ENCODE data around the gene MTG1.

MTG1 gene, protein sequence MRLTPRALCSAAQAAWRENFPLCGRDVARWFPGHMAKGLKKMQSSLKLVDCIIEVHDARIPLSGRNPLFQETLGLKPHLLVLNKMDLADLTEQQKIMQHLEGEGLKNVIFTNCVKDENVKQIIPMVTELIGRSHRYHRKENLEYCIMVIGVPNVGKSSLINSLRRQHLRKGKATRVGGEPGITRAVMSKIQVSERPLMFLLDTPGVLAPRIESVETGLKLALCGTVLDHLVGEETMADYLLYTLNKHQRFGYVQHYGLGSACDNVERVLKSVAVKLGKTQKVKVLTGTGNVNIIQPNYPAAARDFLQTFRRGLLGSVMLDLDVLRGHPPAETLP

DNA sequence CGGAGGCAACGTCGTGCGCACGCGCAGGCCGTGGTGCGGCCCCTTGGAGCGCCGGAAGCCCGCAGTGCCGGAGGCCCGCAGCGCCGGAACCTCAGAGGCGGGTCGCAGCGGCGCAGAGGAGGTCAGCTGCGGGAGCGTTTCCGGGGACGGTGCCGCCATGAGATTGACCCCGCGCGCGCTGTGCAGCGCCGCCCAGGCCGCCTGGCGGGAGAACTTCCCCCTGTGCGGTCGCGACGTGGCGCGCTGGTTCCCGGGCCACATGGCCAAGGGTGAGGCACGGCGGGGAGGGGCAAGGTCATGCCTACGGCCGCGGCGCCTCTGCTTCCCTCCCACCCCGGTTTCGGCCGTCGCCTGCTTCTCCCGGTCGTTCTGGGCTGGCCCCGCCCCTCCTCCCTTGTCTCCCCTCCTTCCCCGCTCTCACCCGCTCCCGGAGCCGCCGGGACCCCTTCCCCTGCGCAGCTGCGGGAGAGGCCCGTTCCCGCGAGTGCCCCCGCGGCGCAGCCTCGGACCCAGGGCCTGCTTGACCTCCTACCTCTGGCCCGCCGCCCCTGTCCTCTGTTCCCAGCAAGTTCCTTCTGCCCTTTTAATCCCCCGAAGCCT, at the start of gene MTG1:
Gene MTG1 (plus strand): TSS at position 94 of the 600 bp plus-strand sequence. CDS start 64 bp downstream, at position 158.
- FAIRE-seq, result no peak

DNA sequence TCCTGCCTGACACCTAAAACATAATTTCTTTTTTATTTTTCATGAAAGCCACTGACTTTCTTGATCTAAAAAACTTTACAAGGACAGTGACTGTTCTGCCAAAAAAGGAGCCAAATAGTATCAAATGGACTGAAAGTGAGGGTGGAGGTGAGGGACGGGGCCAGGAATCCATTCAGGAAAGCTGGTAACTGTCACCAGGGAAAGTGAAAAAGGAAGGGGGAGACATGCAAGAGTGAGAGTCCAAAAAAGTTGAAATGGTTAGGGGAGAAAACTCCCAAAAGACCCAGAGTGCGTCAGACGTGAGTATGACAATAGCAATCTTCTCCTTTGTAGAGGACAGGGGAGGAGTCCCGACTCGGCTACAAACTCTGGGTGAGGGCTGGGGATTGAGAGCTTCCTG, 49.7 kb upstream of the MTG1 start:
- FAIRE-seq, result no peak
- DNase-seq (ENCODE audit: low spot score), result no peak

More for the DNA sequence above, at the start of gene MTG1:
- DNase-seq (ENCODE audit: low spot score), result peak; percentile 84

DNA sequence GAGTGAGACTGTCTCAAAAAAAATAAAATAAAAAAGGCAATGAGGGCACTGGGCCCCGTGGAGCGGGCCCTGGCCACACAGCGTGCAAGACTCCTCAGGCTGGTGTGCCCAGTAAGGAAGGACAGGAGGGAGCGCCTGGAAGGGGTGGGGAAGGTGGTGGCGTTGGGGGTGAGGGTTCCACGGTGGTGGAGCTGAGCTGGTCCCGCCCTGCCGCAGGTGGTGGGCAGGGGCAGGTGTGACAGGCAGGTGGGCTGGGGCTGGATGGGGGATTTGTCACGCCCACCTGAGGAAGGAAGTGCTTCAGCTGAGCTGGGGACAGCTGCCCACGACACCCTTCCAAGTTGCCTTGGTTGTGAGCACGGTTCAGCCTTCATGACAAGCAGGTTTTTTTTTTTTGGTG, 47.5 kb upstream of the MTG1 start:
- FAIRE-seq (no peak), DNase-seq (ENCODE audit: low spot score) (no peak)

DNA sequence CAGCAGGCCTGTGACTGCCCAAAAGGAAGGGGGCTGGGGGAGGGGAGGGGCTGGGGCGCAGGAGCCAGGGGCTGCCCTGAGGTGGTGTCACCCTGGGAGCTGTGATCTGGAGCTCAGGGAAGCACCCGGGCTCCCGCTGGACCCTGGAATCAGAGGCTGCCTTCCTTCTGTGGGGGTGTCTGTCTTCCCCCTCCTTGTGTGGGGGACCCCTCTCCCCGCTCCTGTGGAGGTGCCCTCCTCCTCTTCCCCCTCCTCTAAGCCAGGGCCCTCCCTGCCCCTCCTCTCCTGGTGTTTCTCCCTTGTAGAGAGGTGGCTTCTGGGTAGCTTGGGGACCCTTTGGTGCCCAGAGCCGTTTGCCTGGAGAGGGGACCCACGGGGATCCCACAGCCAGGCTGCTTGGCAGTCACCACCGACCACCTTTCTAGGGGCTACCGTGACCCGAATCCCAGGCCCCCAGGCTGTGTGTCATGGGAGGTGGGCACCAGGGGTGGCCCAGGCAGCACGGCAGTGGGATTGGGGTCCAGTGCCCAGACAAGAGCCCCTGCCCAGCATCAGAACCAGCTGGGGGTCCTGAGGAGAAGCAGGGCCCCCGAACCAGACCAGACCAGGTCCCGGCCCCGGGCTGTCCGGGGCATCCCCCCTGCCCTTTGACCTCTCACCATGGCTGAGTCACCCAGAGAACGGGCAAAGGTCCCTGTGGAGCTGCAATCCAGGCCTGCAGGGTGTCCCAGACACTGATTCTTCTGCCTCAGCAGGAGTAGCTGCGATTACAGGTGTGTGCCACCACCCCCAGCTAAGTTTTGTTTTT, 46.0 kb upstream of the MTG1 start:
- DNase-seq (ENCODE audit: low spot score) (no peak), FAIRE-seq (no peak)

DNA sequence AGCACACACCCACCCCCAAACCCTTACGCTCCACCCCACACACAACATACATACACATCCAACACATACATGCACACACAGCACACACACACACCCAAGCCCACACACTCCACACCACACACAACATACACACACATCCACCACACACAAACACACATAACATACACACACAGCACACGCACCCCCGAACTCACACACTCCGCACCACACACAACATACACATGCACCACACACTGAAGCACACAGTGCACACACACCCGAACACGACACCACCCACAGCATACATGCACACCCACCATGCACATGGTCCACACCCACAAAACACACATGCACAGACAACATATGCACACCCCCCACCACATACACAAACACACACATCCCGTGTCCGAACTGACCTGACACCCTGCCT, 44.8 kb upstream of the MTG1 start:
- FAIRE-seq (no peak), DNase-seq (ENCODE audit: low spot score) (no peak)

DNA sequence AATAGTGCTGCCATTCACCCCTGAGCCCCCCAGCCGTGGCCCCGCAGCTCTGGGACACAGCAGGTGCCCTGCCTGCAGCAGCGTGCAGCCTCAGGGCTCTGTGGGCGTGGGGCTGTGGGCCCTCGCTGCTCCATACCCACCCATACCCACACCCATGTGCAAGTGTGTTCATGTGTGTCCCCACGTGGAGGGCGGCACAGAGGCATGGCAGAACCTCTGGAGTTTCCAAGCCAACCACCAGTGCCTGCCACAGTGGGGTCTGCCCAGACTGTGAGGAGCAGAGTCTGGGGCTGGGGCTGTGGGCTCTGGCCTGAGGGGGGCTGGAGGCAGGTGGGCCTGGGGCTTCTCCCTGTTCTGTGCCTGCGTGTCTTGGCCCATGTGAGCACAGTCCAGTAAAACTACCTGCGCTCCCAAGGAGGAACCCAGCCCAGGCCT, 44.4 kb upstream of the MTG1 start:
- FAIRE-seq (no peak), DNase-seq (ENCODE audit: low spot score) (no peak)

DNA sequence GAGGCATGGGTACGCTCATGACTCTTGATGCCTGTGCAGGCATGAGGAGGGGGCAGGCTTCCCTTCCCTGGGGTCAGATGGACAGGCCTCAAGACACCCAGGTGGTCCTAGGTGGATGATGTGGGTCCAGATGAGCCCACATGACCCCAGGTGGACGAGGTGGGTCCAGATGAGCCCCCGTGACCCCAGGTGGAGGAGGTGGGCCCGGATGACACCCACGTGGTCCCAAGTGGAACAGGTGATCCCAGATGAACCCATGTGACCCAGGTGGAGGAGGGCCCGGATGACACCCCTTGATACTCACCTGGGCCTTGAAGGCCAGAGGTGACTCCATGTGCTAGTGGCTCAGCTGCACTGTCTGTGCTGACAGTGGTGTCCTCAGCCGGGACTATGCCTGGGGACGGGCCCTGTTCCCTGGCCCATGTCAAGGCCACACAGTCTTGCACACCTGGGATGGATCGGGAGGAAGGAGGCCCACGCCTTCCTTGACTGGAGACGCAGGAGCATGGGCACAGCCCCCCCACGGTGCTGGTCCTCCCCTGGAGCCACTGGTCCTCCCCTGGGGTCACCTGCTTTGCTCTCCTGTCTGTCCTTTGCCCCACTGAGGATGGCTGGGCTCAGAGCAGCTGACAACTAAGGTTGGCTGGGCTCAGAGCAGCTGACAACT, 43.5 kb upstream of the MTG1 start:
- no peak for DNase-seq (ENCODE audit: low spot score)
- no peak for FAIRE-seq

DNA sequence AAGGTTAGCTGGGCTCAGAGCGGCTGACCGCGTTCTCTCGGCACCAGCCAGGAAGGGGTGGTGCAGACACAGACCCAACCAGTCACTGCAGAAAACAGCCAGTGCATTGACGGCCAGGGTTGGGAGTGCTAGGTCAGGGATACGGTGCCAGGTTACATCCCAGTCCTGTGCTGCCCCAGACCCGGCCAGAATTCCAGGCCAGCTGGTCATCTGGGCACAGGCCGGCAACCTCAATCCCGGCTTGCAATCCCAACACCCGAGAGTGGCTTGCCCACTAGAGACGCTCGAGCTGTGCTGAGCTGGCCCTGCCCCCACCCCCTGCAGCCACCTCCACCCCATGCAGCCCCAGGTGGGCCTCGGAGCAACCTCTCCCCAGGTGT, 43.0 kb upstream of the MTG1 start:
- no peak for DNase-seq (ENCODE audit: low spot score)
- no peak for FAIRE-seq

DNA sequence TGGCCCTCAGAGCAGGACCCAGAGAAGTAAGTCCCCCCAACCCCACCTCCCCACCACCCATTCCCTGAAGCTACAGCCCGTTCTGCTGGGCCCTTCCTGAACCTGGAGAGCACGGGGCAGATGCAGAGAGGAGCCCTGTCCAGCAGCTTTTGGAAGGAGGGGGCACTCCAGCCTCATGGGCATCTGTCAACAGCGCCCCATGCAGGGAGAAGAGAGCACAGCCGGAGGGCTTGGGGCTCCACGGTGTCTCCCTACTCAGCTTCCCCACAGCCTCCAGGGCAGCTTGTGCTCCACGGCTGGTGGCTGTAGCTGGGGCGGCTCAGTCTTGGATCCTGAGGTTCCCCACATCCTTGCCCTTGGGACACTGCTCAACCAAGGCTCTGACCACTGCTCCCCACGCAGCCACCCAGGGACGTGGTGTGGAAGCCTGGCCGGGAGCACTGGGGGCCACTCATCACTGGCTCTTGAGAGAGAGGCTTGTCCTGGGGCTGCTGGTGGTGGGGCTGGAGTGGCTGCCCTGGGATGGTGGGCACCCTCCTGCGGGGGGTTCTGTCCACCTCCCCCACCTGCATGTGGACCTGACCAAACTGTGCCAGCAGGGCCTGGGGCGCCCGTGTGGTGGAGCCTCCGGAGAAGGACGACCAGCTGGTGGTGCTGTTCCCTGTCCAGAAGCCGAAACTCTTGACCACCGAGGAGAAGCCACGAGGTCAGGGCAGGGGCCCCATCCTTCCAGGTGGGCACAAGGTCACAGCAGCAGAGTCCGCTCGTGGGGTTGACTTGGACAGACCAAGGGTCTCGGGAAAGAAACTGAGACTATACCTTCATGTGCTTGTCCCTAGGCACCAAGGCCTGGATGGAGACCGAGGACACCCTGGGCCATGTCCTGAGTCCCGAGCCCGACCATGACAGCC, 42.3 kb upstream of the MTG1 start:
- FAIRE-seq (no peak), DNase-seq (ENCODE audit: low spot score) (no peak)

DNA sequence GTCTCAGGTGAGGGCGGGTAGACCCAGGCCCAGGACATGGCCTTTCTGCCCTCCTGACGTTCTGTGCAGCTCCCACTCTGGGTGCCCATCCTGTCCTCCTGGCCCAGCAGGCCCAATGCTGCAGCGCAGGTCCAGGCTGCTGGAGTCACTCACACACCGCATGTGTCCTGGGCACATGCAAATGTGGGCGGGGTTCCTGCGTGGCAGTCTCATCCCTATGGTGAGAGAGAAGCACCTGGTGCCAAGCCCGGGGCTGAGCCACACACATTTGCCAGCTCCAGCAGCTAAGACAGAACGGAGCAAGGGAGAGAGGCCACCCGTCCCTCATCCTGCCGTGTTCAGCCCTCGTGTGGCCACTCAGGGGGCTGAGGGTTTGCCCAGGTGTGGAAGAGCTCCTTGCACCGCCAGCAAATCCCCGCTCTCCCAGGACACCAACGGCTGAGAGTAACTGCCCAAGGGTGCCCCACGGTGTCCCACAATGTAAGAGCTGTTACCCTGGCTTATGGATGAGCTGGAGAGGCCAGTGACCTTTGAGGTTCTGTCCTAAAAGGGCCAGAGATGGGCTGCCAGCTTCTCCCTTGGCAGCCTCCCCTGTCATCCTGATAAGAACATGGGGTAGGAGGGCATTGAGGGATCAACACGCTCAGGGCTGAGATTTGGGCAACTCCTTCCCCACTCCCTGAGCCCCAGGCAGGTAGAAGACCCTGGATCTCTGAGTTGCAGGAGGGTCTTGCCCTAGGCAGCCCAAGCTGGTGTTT, 40.6 kb upstream of the MTG1 start:
- DNase-seq (ENCODE audit: low spot score), result no peak
- no peak for FAIRE-seq

DNA sequence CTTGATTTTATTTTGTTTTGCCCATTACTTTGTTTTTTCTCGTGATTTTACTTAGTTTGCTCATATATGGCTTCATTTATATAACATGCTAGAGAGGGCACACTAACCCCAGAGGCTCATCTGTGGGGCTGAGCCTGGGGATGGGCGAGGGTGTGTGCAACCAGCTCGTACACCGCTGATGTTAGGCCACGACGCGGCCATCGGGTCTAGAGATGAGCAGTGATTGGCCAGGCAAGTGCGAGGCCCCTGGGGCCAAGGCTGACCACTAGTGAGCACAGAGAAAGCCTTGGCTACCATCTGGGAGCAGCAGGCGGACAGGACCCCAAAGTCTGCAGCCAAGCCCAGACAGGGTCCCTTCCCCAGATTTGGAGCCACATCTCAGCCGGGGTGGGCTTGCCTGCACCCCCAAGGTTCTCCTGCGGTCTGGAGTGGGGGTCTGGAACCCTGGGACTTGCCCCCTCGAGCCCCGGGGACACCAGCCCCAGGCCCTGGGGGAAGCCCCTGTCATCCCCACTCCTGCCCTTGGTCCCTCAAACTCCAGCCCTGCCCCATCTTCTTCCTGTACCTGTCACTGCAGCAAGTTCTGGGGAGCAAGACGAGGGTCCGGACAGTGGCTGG, 39.9 kb upstream of the MTG1 start:
- FAIRE-seq (no peak), DNase-seq (ENCODE audit: low spot score) (no peak)

DNA sequence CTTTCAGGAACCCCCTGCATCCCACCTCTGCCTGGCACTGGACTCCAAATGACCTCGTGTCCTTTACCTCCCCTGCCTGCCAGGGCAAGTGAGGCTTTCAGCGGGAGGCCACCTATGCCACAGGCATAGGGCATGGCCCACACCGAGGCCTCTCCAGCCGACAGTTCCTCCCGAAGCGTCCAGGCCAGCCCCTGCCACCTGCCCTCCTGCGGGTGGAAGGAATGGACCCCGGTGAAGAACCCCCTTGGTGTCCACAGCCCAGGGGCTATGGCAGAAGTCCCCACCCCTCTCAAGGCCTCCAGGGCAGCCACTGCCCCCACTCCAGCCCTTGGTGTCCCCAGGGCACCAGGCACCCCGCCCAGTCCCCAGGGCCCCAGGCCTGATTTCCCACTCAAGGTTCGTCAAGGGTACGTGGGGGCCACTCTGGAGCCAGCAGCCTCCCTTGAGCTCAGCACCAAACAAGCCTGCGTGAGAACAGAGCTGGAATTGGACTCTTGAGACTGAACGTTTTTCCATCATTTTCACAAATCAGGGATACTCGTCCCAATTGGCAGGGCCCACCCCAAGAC, 39.2 kb upstream of the MTG1 start:
- DNase-seq (ENCODE audit: low spot score), result no peak
- no peak for FAIRE-seq

DNA sequence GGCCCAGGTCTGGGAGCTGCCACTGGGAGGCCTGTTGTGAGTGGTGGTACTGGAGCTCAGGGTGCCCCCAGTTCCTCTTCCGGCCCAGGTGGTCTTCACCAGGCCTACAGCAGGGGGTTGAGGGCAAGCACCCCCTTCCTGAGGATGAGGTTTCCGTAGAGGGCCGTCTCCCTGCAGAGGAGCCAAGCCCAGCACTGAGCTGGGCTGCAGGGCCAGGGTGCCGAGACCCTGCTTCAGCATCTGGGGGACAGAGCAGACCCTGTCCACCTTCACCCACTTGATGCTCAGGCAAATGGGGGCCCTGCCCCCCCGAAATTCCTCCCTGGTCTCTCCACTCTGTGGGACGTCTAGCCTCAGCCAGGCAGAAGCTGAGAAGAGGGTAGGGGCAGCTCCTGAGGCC, 38.7 kb upstream of the MTG1 start:
- FAIRE-seq (no peak), DNase-seq (ENCODE audit: low spot score) (no peak)

DNA sequence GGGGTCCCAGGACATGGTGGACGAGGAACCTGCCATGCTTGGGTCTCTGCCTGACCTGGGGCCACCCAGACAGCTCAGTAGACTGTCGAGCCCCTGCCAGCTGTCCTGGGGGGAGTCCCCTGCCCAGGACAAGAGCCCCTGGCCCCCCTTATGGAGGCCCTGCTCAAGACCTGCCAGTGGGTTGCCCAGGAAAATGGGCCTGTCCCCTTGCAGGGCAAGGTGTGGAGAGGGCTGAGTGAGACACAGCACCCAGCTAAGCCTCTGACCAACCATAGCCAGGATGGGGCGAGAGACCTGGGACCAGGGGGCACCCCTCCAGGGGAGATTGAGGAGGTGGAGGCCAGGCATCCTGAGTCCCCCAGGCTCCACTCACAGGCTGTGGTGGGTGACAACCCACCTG, 38.0 kb upstream of the MTG1 start:
- DNase-seq (ENCODE audit: low spot score) (no peak), FAIRE-seq (no peak)

DNA sequence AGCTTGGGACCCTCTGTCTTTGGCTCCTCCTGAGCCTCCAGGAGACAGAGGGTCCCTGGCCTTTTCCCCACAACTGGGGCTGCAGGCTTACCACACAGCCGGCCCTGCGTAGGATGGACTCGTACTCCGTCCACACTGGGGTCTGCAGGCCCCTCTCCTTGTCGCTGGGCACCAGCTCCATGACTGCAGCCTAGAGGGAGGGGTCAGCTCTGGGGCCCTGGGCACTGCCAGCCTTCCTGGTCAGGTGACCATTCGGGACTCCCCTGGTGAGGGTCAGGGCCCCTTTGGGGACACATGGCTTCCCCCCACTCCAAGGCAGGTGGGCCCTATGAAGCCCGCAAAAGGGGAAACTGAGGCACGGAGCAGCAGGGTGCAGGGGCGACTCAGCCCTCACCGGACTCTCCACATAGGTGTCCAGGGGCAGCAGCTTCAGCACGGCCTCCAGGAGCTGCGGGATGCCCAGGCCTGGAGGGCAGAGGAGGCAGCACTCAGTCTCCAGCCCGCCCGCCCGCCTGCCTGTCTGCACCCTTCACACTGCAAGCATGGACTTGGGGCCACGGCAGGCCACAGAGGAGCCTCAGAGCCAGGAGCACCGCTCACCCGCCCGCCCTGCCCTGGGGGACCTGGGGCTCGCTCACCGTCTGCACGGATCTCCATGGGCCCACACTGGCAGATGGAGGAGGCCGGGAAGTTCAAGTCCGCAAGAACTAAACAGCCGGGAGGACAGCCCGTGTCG, 37.2 kb upstream of the MTG1 start:
- DNase-seq (ENCODE audit: low spot score), result no peak
- no peak for FAIRE-seq

DNA sequence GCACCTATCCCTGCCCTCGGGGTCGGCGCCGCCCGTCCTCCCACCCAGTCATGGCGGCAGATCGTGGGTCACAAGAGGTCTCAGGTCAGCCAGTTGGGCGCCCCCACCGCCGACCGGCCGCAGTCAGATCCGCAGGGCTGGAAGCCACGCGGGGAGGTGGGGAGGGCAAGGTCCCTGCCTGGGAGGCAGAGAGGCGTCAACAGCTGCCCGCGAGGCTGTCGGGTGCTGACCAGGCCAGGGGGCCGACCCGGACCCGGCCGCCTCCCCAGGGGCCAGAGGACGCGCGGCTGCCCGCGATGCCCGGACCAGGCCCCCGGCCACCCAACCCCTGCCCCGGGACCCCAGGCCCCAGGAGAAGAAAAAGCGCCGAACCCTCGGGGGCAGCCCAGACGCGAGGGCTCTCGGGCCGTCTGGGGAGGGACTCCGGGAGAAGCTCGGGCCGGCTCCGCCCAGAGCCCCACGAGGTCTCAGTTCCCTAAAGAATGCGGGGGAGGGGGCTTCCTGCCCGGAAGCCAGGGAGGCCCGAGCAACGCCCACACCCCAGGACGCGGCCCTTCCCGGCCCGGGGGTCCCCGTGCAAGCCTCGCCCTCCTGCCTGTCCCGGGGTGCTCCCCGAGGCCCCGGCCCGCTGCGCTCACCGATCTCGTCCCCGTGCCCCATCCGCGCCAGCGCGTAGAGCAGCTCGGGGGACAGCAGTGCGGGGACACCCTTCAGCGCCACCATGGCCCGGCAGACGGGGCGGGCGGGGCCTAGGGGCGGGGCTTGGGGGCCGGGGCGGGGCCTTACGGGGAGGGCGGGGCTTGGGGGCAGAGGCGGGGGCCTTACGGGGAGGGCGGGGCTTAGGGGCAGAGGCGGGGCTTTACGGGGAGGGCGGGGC, 36.4 kb upstream of the MTG1 start, which contains the start of gene FUOM:
Gene FUOM (minus strand): TSS at position 735 of the 877 bp plus-strand sequence. CDS start 12 bp downstream, at position 723.
- no peak for FAIRE-seq
- no peak for DNase-seq (ENCODE audit: low spot score)

DNA sequence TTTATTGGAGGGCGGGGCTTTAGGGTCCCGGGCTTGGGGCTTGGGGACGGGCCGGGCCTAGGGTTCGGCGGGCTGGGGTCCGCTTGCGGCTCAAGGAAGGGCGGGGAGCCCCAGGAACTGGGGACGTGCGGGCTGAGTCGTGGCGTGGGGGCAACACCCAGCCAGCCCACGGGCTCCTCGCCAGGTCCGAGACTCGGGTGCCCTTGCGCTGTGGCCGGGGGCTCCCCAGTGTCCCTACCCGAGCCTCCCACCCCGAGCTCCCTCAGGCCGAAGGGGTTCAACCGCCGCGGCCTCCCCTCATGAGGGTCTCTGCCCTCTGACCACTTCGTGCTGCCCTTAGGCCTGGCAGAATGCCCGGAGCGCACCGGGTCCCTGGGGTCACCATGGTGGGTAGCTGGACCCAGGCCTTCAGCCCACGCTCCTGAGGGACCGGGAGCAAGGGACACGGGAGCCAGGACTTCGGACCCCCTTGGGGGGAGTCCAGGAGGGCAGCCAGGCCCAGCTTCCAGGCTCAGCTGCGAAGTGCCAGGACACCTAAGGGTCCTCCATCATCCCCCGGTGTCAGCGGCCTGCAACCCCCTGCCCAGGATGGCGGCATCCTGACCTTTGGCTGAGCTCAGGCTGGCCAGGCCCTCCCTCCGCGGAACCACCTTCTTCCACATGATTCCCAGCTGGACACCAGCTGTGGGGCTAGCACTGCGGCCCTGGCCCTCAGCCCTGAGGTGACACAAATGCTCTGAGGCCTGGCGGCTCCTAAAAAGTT, 35.6 kb upstream of the MTG1 start:
- DNase-seq (ENCODE audit: low spot score), result no peak
- no peak for FAIRE-seq

Measured in RCC 7860 (cell line).